IMR-90 (cell line): ENCODE measurements around the gene ADAM33. TPM values are rescaled to one million over a fixed set of nuclear protein-coding genes. Genes with fewer than 3 reads are reported as not detected.

Source experiments
- ATAC-seq: fragments of 200-7000 bp; cut with Tn5 transposase; 2 replicates; pipeline ENCODE4 v1.9.1; 2020; ENCODE audit warnings: low read depth, mild to moderate bottlenecking, moderate library complexity
- BruUV-seq: library from RNA; stranded (reverse); fragments of 400-500 nt; replicated peaks from 2 replicates; lab custom pipeline; 2021; lab: Mats Ljungman, UMichigan
- CTCF ChIA-PET: fragments of 300-600 bp; formaldehyde crosslinking; extraction: SDS; loops from one replicate; lab custom pipeline; 2021; ENCODE audit warnings: antibody characterized with exemption; lab: Yijun Ruan, JAX
- POLR2A ChIA-PET: fragments of 300-600 bp; sonication (Branson Sonifier 250); formaldehyde crosslinking; loops from one replicate; lab custom pipeline; 2022; ENCODE audit warnings: antibody characterized with exemption; ENCODE audit not compliant: unreplicated experiment; lab: Charles Lee
- DNase-seq: peaks from one replicate; pipeline ENCODE4 v3.0.0; 2013
- H2AFZ ChIP-seq: replicated peaks from 2 replicates; pipeline ENCODE3; 2013; ENCODE audit warnings: low read length, mild to moderate bottlenecking; ENCODE audit not compliant: poor library complexity
- H2AK5ac ChIP-seq: 2 replicates; pipeline ENCODE4 v1.6.1; 2013; ENCODE audit warnings: low read depth, low read length, inconsistent platforms
- H2AK9ac ChIP-seq: replicated peaks from 2 replicates; pipeline ENCODE3; 2013; ENCODE audit warnings: mild to moderate bottlenecking, low read depth, low read length, moderate library complexity; ENCODE audit not compliant: poor library complexity
- H2BK120ac ChIP-seq: 2 replicates; pipeline ENCODE4 v1.6.1; 2013; ENCODE audit warnings: low read depth, low read length, inconsistent platforms
- H2BK15ac ChIP-seq: 3 replicates; pipeline ENCODE4 v1.6.1; 2013; ENCODE audit warnings: low read depth, low read length, inconsistent platforms
- H2BK20ac ChIP-seq: 2 replicates; pipeline ENCODE4 v1.6.1; 2013; ENCODE audit warnings: low read depth, mild to moderate bottlenecking, inconsistent platforms, low read length, moderate library complexity
- H2BK5ac ChIP-seq: 2 replicates; pipeline ENCODE4 v1.6.1; 2013; ENCODE audit warnings: mild to moderate bottlenecking, low read depth, low read length, inconsistent platforms; ENCODE audit not compliant: poor library complexity, severe bottlenecking
- H3K14ac ChIP-seq: replicated peaks from 2 replicates; pipeline ENCODE4 v1.6.1; 2013; ENCODE audit warnings: low read depth, low read length, inconsistent platforms
- H3K18ac ChIP-seq: 2 replicates; pipeline ENCODE4 v1.6.1; 2013; ENCODE audit warnings: low read depth, low read length, control low read depth
- H3K23ac ChIP-seq: 2 replicates; pipeline ENCODE4 v1.6.1; 2013; ENCODE audit warnings: low read depth, low read length, inconsistent platforms
- H3K27ac ChIP-seq: 2 replicates; pipeline ENCODE4 v1.5.1; 2013; ENCODE audit warnings: mild to moderate bottlenecking, control low read depth, low read length; ENCODE audit not compliant: insufficient read depth
- H3K27me3 ChIP-seq: 2 replicates; pipeline ENCODE4 v1.6.1; 2013; ENCODE audit warnings: low read length; ENCODE audit not compliant: control insufficient read depth, insufficient read depth
- H3K36me3 ChIP-seq: 2 replicates; pipeline ENCODE4 v1.6.1; 2013; ENCODE audit warnings: low read length, mixed read lengths; ENCODE audit not compliant: control insufficient read depth, insufficient read depth
- H3K4ac ChIP-seq: 2 replicates; pipeline ENCODE4 v1.6.1; 2013; ENCODE audit warnings: low read depth, low read length, inconsistent platforms
- H3K4me1 ChIP-seq: 2 replicates; pipeline ENCODE4 v1.6.1; 2013; ENCODE audit warnings: low read length, mixed read lengths; ENCODE audit not compliant: control insufficient read depth, insufficient read depth
- H3K4me2 ChIP-seq: 2 replicates; pipeline ENCODE4 v1.6.1; 2013; ENCODE audit warnings: low read depth, mild to moderate bottlenecking, control low read depth, low read length, moderate library complexity
- H3K4me3 ChIP-seq: 2 replicates; pipeline ENCODE4 v1.5.1; 2013; ENCODE audit warnings: low read depth, mild to moderate bottlenecking, control low read depth, low read length, moderate library complexity; ENCODE audit not compliant: insufficient read depth
- H3K56ac ChIP-seq: 2 replicates; pipeline ENCODE4 v1.6.1; 2013; ENCODE audit warnings: low read length, inconsistent platforms; ENCODE audit not compliant: insufficient read depth; ENCODE audit errors: extremely low read depth
- H3K79me1 ChIP-seq, 2 experiments: 2 replicates each; pipeline ENCODE4 v1.6.1; 2013; ENCODE audit warnings: low read length in 2 of 2, inconsistent platforms in 1 of 2, low read depth in 1 of 2
- H3K9ac ChIP-seq: 2 replicates; pipeline ENCODE4 v1.6.1; 2013; ENCODE audit warnings: low read depth, low read length, control low read depth
- H3K9me1 ChIP-seq: 2 replicates; pipeline ENCODE4 v1.6.1; 2013; ENCODE audit warnings: low read length, inconsistent platforms; ENCODE audit not compliant: insufficient read depth
- H3K9me3 ChIP-seq: 2 replicates; pipeline ENCODE4 v1.6.1; 2013; ENCODE audit warnings: low read length; ENCODE audit not compliant: control insufficient read depth, insufficient read depth
- H4K20me1 ChIP-seq: 2 replicates; pipeline ENCODE4 v1.6.1; 2013; ENCODE audit warnings: low read length, inconsistent platforms; ENCODE audit not compliant: insufficient read depth
- H4K5ac ChIP-seq: 2 replicates; pipeline ENCODE4 v1.6.1; 2013; ENCODE audit warnings: mild to moderate bottlenecking, low read depth, low read length, control low read depth
- H4K8ac ChIP-seq, 2 experiments: 2 replicates each; pipeline ENCODE4 v1.6.1; 2013; ENCODE audit warnings: low read depth in 2 of 2, low read length in 2 of 2, control low read depth in 1 of 2, inconsistent platforms in 1 of 2
- H4K91ac ChIP-seq: 2 replicates; pipeline ENCODE4 v1.6.1; 2013; ENCODE audit warnings: low read depth, low read length, inconsistent platforms; ENCODE audit not compliant: insufficient read depth
- CEBPB ChIP-seq: IDR thresholded peaks from 2 replicates; pipeline ENCODE4 v1.6.1; 2012; ENCODE audit warnings: low read depth, low read length, improper control_type of control experiment
- MAZ ChIP-seq: IDR thresholded peaks from 2 replicates; pipeline ENCODE4 v1.6.1; 2012; ENCODE audit warnings: low read depth, mild to moderate bottlenecking, low read length, improper control_type of control experiment, moderate library complexity, borderline replicate concordance
- WGBS, 2 experiments: methylation state at CpG; one replicate each; pipeline versions ENCODE4 v1.1.5 to v1.1.7; 2013; ENCODE audit warnings: missing lambda C conversion rate in 2 of 2; ENCODE audit not compliant: insufficient read length in 1 of 2; ENCODE audit errors: extremely low coverage in 2 of 2; 5-methylcytosine and 5-hydroxymethylcytosine counted together
- dilution Hi-C: fragments of 300-500 bp; cut with HindIII; formaldehyde crosslinking; loops from one replicate; pipeline ENCODE4 v1.14.3; 2018; ENCODE audit warnings: low sequenced_read_pairs; ENCODE audit not compliant: unreplicated experiment
- in situ Hi-C: fragments of 300-500 bp; cut with MboI; formaldehyde crosslinking; loops from 3 replicates; pipeline ENCODE4 v1.14.3; 2019; ENCODE audit warnings: low sequenced_read_pairs, inconsistent platforms, mixed read lengths
- intact Hi-C: fragments of 100-400 bp; cut with micrococcal nuclease; formaldehyde crosslinking; loops from 2 replicates; pipeline ENCODE4 v1.10.0; 2022
- polyA plus RNA-seq, 3 experiments: library from polyadenylated mRNA; depleted of rRNA; stranded (reverse); fragments of >200 nt; gene quantifications; 2 replicates each; pipeline ENCODE4 v1.2.3, GENCODE V29; 2012; ENCODE audit warnings: low replicate concordance in 1 of 3
- total RNA-seq: library from RNA; depleted of rRNA; stranded (reverse); fragments of >200 nt; gene quantifications from 2 replicates; pipeline ENCODE4 v1.2.3, GENCODE V29; 2012
- TF ChIP-seq, protein P1 (sequence below): fragments of 150-350 bp; IDR thresholded peaks from 2 replicates; pipeline ENCODE4 v1.6.1; 2016; ENCODE audit warnings: low read depth, mild to moderate bottlenecking, low read length, moderate library complexity, borderline replicate concordance

Gene ADAM33
- total and polyA plus RNA-seq, 2 of the 4 experiments (the other 2 are of a cell fraction), result 0.18 to 1.7 TPM

- H4K5ac ChIP-seq, result no peak overlapping the region
- H2AK5ac ChIP-seq, result no peak overlapping the region
- H3K4me3 ChIP-seq, result no peak overlapping the region
- ATAC-seq (no peak), DNase-seq (no peak)
- no peak overlapping the region for H4K8ac ChIP-seq
- H2AFZ ChIP-seq, result no peak overlapping the region
- H3K36me3 ChIP-seq, result no peaks in the 10 kb centered on the region
- no peak overlapping the region for H4K91ac ChIP-seq
- no peak overlapping the region for H3K4me2 ChIP-seq
- POLR2A ChIA-PET, result no interaction called here
- no peak for TF ChIP-seq MAZ
- TF ChIP-seq, protein P1, sequence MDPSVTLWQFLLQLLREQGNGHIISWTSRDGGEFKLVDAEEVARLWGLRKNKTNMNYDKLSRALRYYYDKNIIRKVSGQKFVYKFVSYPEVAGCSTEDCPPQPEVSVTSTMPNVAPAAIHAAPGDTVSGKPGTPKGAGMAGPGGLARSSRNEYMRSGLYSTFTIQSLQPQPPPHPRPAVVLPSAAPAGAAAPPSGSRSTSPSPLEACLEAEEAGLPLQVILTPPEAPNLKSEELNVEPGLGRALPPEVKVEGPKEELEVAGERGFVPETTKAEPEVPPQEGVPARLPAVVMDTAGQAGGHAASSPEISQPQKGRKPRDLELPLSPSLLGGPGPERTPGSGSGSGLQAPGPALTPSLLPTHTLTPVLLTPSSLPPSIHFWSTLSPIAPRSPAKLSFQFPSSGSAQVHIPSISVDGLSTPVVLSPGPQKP, result no peak
- no peak for TF ChIP-seq CEBPB
- intact Hi-C loops, result no loop called here
- no peak overlapping the region for H3K56ac ChIP-seq
- peaks cover 64% of the 10 kb centered on the region for H3K27me3 ChIP-seq
- no peak overlapping the region for H2AK9ac ChIP-seq
- H3K14ac ChIP-seq, result no peak overlapping the region
- H2BK5ac ChIP-seq, result no peak overlapping the region
- in situ Hi-C loops, result no loop called here
- H3K23ac ChIP-seq, result no peak overlapping the region
- no TSS peak for BruUV-seq
- H2BK15ac ChIP-seq, result no peak overlapping the region
- no peaks in the 10 kb centered on the region for H4K20me1 ChIP-seq
- H3K9me1 ChIP-seq, result no peaks in the 10 kb centered on the region; the same call in 1 of the 2 replicates
- CTCF ChIA-PET, result interaction anchor here (1.6 kb wide), 1 partner anchor 18 kb away, joined by 4 read pairs; no protein-coding TSS in a partner anchor
- H3K79me1 ChIP-seq, result no peaks in the 10 kb centered on the region
- 70% methylated on average over 2 of the region's 5 CpGs; no CpG with 5 or more reads in 1 of the 2 experiments for WGBS, 2 experiments
- no peak overlapping the region for H3K4ac ChIP-seq
- H2BK120ac ChIP-seq, result no peak overlapping the region
- H3K4me1 ChIP-seq, result no peaks in the 10 kb centered on the region
- H2BK20ac ChIP-seq, result no peak overlapping the region
- H3K27ac ChIP-seq, result no peak overlapping the region
- no peak overlapping the region for H3K9ac ChIP-seq
- H3K9me3 ChIP-seq, result no peaks in the 10 kb centered on the region
- H3K18ac ChIP-seq, result no peak overlapping the region
- dilution Hi-C loops, result no loop called here
Observed at GRCh38 chr20:3728354-3728753, 46.5 kb upstream of the ADAM33 start.
